ENCODE measurements around the gene SMG6.
A peak's percentile ranks its signal among the peaks of the same experiment; 100 is the strongest.

Gene SMG6

GRCh38 chr17:2303204-2304188 lies at the start of gene SMG6, which contains the start of gene SRR:
Gene SMG6, minus strand, starts transcription at chr17:2303785. Its CDS starts 65 bp downstream, at chr17:2303720.
Gene SRR, plus strand, starts transcription at chr17:2303950. Its CDS starts 11,611 bp downstream, at chr17:2315561.
- H3K27ac ChIP-seq, result peak within 1 kb of the TSS; percentile 90
- TF ChIP-seq CTCF (IDR thresholded peaks at IDR 0.05) (no peak), ZFX (IDR thresholded peaks at IDR 0.05; ENCODE audit: borderline replicate concordance) (no peak)

GRCh38 chr17:2351269-2351668 lies 47.7 kb upstream of the SMG6 start:
- no peak for TF ChIP-seq CTCF (IDR thresholded peaks at IDR 0.05)
- TF ChIP-seq ZFX (IDR thresholded peaks at IDR 0.05; ENCODE audit: borderline replicate concordance), result no peak
- no peak overlapping the region for H3K27ac ChIP-seq

- peak overlapping the region; percentile 96 for H3K27ac ChIP-seq
- TF ChIP-seq CTCF (IDR thresholded peaks at IDR 0.05) (no peak), ZFX (IDR thresholded peaks at IDR 0.05; ENCODE audit: borderline replicate concordance) (no peak)
These were observed 44.5 kb upstream of the SMG6 start for GRCh38 chr17:2347805-2348685.

DNA sequence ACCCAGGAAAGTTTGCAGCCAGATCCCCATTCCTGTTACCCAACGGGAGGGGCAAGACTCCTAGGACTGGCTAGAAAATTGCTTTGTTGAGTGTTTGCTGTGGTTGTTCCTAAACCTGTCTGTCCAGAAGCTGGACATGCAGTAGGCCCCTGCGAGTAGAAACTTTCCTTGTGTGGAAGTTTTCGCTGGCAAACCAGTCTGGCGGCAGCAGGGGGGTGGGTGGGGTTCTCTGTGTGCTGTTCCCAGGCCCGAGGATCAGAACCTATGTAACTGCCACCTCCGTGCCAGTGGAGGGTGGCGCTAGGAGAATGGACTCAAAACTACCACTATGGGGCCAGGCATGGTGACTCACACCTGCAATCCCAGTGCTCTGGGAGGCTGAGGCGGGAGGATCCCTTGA lies 42.9 kb upstream of the SMG6 start:
- TF ChIP-seq ZFX (IDR thresholded peaks at IDR 0.05; ENCODE audit: borderline replicate concordance) (no peak), CTCF (IDR thresholded peaks at IDR 0.05) (no peak)

GRCh38 chr17:2344528-2344927 lies 40.9 kb upstream of the SMG6 start:
- TF ChIP-seq CTCF (IDR thresholded peaks at IDR 0.05) (no peak), ZFX (IDR thresholded peaks at IDR 0.05; ENCODE audit: borderline replicate concordance) (no peak)
- H3K27ac ChIP-seq, result no peak overlapping the region

More for the DNA sequence above, 42.9 kb upstream of the SMG6 start:
- H3K27ac ChIP-seq, result peak overlapping the region; percentile 96

- no peak for TF ChIP-seq CTCF (IDR thresholded peaks at IDR 0.05)
- H3K27ac ChIP-seq, result no peak overlapping the region
These were observed 39.8 kb upstream of the SMG6 start for GRCh38 chr17:2343421-2343820.

Measured in 22Rv1 (cell line).